Measurements from ENCODE around the gene ETV7.

The ETV7 gene

GRCh38 chr6:36327919-36328236 is 59.6 kb downstream of the ETV7 start:
- no peak overlapping the region for H3K4me3 ChIP-seq (ENCODE audit: low read depth in 1 of 2, low read length in 2 of 2)
- H3K36me3 ChIP-seq (ENCODE audit: control insufficient read depth in 1 of 2, insufficient read depth in 2 of 2, low read length in 2 of 2), result no peaks in the 10 kb centered on the region
- H3K4me1 ChIP-seq (ENCODE audit: control insufficient read depth in 1 of 2, insufficient read depth in 2 of 2, low read length in 2 of 2), result peaks cover 9 to 12% of the 10 kb centered on the region in 2 donors
- no peak overlapping the region for H3K27ac ChIP-seq (ENCODE audit: low read length)
- no peaks in the 10 kb centered on the region for H3K27me3 ChIP-seq (ENCODE audit: low read depth, low read length)
- no peaks in the 10 kb centered on the region for H3K9me3 ChIP-seq (ENCODE audit: control insufficient read depth in 1 of 2, low read length in 2 of 2)

- Histone ChIP-seq H3K9me3 (ENCODE audit: control insufficient read depth in 1 of 2, low read length in 2 of 2) (no peaks in the 10 kb centered on the region), H3K27ac (ENCODE audit: low read length) (no peak overlapping the region), H3K36me3 (ENCODE audit: control insufficient read depth in 1 of 2, insufficient read depth in 2 of 2, low read length in 2 of 2) (no peaks in the 10 kb centered on the region), H3K4me1 (ENCODE audit: control insufficient read depth in 1 of 2, insufficient read depth in 2 of 2, low read length in 2 of 2) (peaks cover 9 to 12% of the 10 kb centered on the region in 2 donors), H3K27me3 (ENCODE audit: low read depth, low read length) (no peaks in the 10 kb centered on the region), H3K4me3 (ENCODE audit: low read depth in 1 of 2, low read length in 2 of 2) (no peak overlapping the region)
These were observed 60.1 kb downstream of the ETV7 start for GRCh38 chr6:36327226-36327918.

- Histone ChIP-seq H3K27me3 (ENCODE audit: low read depth, low read length) (no peaks in the 10 kb centered on the region), H3K4me1 (ENCODE audit: control insufficient read depth in 1 of 2, insufficient read depth in 2 of 2, low read length in 2 of 2) (peaks cover 9 to 12% of the 10 kb centered on the region in 2 donors), H3K4me3 (ENCODE audit: low read depth in 1 of 2, low read length in 2 of 2) (no peak overlapping the region), H3K9me3 (ENCODE audit: control insufficient read depth in 1 of 2, low read length in 2 of 2) (no peaks in the 10 kb centered on the region), H3K36me3 (ENCODE audit: control insufficient read depth in 1 of 2, insufficient read depth in 2 of 2, low read length in 2 of 2) (no peaks in the 10 kb centered on the region), H3K27ac (ENCODE audit: low read length) (no peak overlapping the region)
These were observed 61.0 kb downstream of the ETV7 start for GRCh38 chr6:36326356-36326995.

GRCh38 chr6:36324715-36325114 is 62.8 kb downstream of the ETV7 start:
- Histone ChIP-seq H3K36me3 (ENCODE audit: control insufficient read depth in 1 of 2, insufficient read depth in 2 of 2, low read length in 2 of 2) (no peaks in the 10 kb centered on the region), H3K27ac (ENCODE audit: low read length) (no peak overlapping the region), H3K4me3 (ENCODE audit: low read depth in 1 of 2, low read length in 2 of 2) (no peak overlapping the region), H3K4me1 (ENCODE audit: control insufficient read depth in 1 of 2, insufficient read depth in 2 of 2, low read length in 2 of 2) (peaks cover 9 to 12% of the 10 kb centered on the region in 2 donors), H3K9me3 (ENCODE audit: control insufficient read depth in 1 of 2, low read length in 2 of 2) (no peaks in the 10 kb centered on the region), H3K27me3 (ENCODE audit: low read depth, low read length) (no peaks in the 10 kb centered on the region)

GRCh38 chr6:36324191-36324590 is 63.3 kb downstream of the ETV7 start:
- H3K4me3 ChIP-seq (ENCODE audit: low read depth in 1 of 2, low read length in 2 of 2), result no peak overlapping the region
- H3K36me3 ChIP-seq (ENCODE audit: control insufficient read depth in 1 of 2, insufficient read depth in 2 of 2, low read length in 2 of 2), result no peaks in the 10 kb centered on the region
- H3K4me1 ChIP-seq (ENCODE audit: control insufficient read depth in 1 of 2, insufficient read depth in 2 of 2, low read length in 2 of 2), result peaks cover 9 to 12% of the 10 kb centered on the region in 2 donors
- H3K27ac ChIP-seq (ENCODE audit: low read length), result no peak overlapping the region
- no peaks in the 10 kb centered on the region for H3K9me3 ChIP-seq (ENCODE audit: control insufficient read depth in 1 of 2, low read length in 2 of 2)
- H3K27me3 ChIP-seq (ENCODE audit: low read depth, low read length), result no peaks in the 10 kb centered on the region

GRCh38 chr6:36323062-36323461 is 64.4 kb downstream of the ETV7 start:
- Histone ChIP-seq H3K36me3 (ENCODE audit: control insufficient read depth in 1 of 2, insufficient read depth in 2 of 2, low read length in 2 of 2) (no peaks in the 10 kb centered on the region), H3K4me3 (ENCODE audit: low read depth in 1 of 2, low read length in 2 of 2) (no peak overlapping the region), H3K9me3 (ENCODE audit: control insufficient read depth in 1 of 2, low read length in 2 of 2) (no peaks in the 10 kb centered on the region), H3K27ac (ENCODE audit: low read length) (no peak overlapping the region), H3K4me1 (ENCODE audit: control insufficient read depth in 1 of 2, insufficient read depth in 2 of 2, low read length in 2 of 2) (peaks cover 9 to 12% of the 10 kb centered on the region in 2 donors), H3K27me3 (ENCODE audit: low read depth, low read length) (no peaks in the 10 kb centered on the region)

- no peak overlapping the region for H3K4me3 ChIP-seq (ENCODE audit: low read depth in 1 of 2, low read length in 2 of 2)
- no peaks in the 10 kb centered on the region for H3K9me3 ChIP-seq (ENCODE audit: control insufficient read depth in 1 of 2, low read length in 2 of 2)
- peaks cover 8 to 12% of the 10 kb centered on the region in 2 donors for H3K4me1 ChIP-seq (ENCODE audit: control insufficient read depth in 1 of 2, insufficient read depth in 2 of 2, low read length in 2 of 2)
- no peak overlapping the region for H3K27ac ChIP-seq (ENCODE audit: low read length)
- no peaks in the 10 kb centered on the region for H3K36me3 ChIP-seq (ENCODE audit: control insufficient read depth in 1 of 2, insufficient read depth in 2 of 2, low read length in 2 of 2)
- H3K27me3 ChIP-seq (ENCODE audit: low read depth, low read length), result no peaks in the 10 kb centered on the region
These were observed 64.9 kb downstream of the ETV7 start for GRCh38 chr6:36322591-36322990.

GRCh38 chr6:36320475-36320874 is 67.0 kb downstream of the ETV7 start:
- no peak overlapping the region for H3K4me3 ChIP-seq (ENCODE audit: low read depth in 1 of 2, low read length in 2 of 2)
- H3K27ac ChIP-seq (ENCODE audit: low read length), result no peak overlapping the region
- H3K9me3 ChIP-seq (ENCODE audit: control insufficient read depth in 1 of 2, low read length in 2 of 2), result no peaks in the 10 kb centered on the region
- no peaks in the 10 kb centered on the region for H3K36me3 ChIP-seq (ENCODE audit: control insufficient read depth in 1 of 2, insufficient read depth in 2 of 2, low read length in 2 of 2)
- no peaks in the 10 kb centered on the region for H3K27me3 ChIP-seq (ENCODE audit: low read depth, low read length)
- no peaks in the 10 kb centered on the region for H3K4me1 ChIP-seq (ENCODE audit: control insufficient read depth in 1 of 2, insufficient read depth in 2 of 2, low read length in 2 of 2)

- H3K4me3 ChIP-seq (ENCODE audit: low read depth in 1 of 2, low read length in 2 of 2), result no peak overlapping the region
- no peak overlapping the region for H3K27ac ChIP-seq (ENCODE audit: low read length)
- no peaks in the 10 kb centered on the region for H3K27me3 ChIP-seq (ENCODE audit: low read depth, low read length)
- H3K36me3 ChIP-seq (ENCODE audit: control insufficient read depth in 1 of 2, insufficient read depth in 2 of 2, low read length in 2 of 2), result no peaks in the 10 kb centered on the region
- no peaks in the 10 kb centered on the region for H3K4me1 ChIP-seq (ENCODE audit: control insufficient read depth in 1 of 2, insufficient read depth in 2 of 2, low read length in 2 of 2)
- no peaks in the 10 kb centered on the region for H3K9me3 ChIP-seq (ENCODE audit: control insufficient read depth in 1 of 2, low read length in 2 of 2)
These were observed 67.6 kb downstream of the ETV7 start for GRCh38 chr6:36319821-36320220.

- H3K9me3 ChIP-seq (ENCODE audit: control insufficient read depth in 1 of 2, low read length in 2 of 2), result no peaks in the 10 kb centered on the region
- no peaks in the 10 kb centered on the region for H3K4me1 ChIP-seq (ENCODE audit: control insufficient read depth in 1 of 2, insufficient read depth in 2 of 2, low read length in 2 of 2)
- H3K27ac ChIP-seq (ENCODE audit: low read length), result no peak overlapping the region
- H3K27me3 ChIP-seq (ENCODE audit: low read depth, low read length), result no peaks in the 10 kb centered on the region
- no peaks in the 10 kb centered on the region for H3K36me3 ChIP-seq (ENCODE audit: control insufficient read depth in 1 of 2, insufficient read depth in 2 of 2, low read length in 2 of 2)
- no peak overlapping the region for H3K4me3 ChIP-seq (ENCODE audit: low read depth in 1 of 2, low read length in 2 of 2)
These were observed 68.1 kb downstream of the ETV7 start for GRCh38 chr6:36319436-36319762.

- Histone ChIP-seq H3K27ac (ENCODE audit: low read length) (no peak overlapping the region), H3K4me3 (ENCODE audit: low read depth in 1 of 2, low read length in 2 of 2) (no peak overlapping the region), H3K9me3 (ENCODE audit: control insufficient read depth in 1 of 2, low read length in 2 of 2) (no peaks in the 10 kb centered on the region), H3K36me3 (ENCODE audit: control insufficient read depth in 1 of 2, insufficient read depth in 2 of 2, low read length in 2 of 2) (no peaks in the 10 kb centered on the region), H3K27me3 (ENCODE audit: low read depth, low read length) (no peaks in the 10 kb centered on the region), H3K4me1 (ENCODE audit: control insufficient read depth in 1 of 2, insufficient read depth in 2 of 2, low read length in 2 of 2) (no peaks in the 10 kb centered on the region)
These were observed 68.6 kb downstream of the ETV7 start for GRCh38 chr6:36318690-36319435.

Data from muscle layer of duodenum (tissue), 2 donors.